Measurements from ENCODE around the gene SORCS2.

GRCh38 chr4:7705062-7705461 lies 512.7 kb downstream of the SORCS2 start:
- TF ChIP-seq GATAD2A (CRISPR knock-in tag; IDR thresholded peaks at IDR 0.05) (no peak), CTCF (CRISPR knock-in tag; IDR thresholded peaks at IDR 0.05) (no peak), GLI4 (CRISPR knock-in tag; IDR thresholded peaks at IDR 0.05; ENCODE audit: borderline replicate concordance) (no peak), ZNF274 (CRISPR knock-in tag; IDR thresholded peaks at IDR 0.05) (no peak), ZNF138 (CRISPR knock-in tag; IDR thresholded peaks at IDR 0.05; ENCODE audit: low read depth) (no peak), THAP11 (CRISPR knock-in tag; IDR thresholded peaks at IDR 0.05) (no peak), POLR2A (IDR thresholded peaks at IDR 0.05; ENCODE audit: insufficient read depth in 1 of 2, low read depth in 2 of 2, low read length in 2 of 2) (no peak), TARDBP (CRISPR knock-in tag; IDR thresholded peaks at IDR 0.05) (no peak), TCF7L2 (IDR thresholded peaks at IDR 0.05; ENCODE audit: low read depth, low read length) (no peak), ZNF674 (CRISPR knock-in tag; IDR thresholded peaks at IDR 0.05; ENCODE audit: low read depth) (no peak)
